Activated CD8-positive, alpha-beta memory T cell treated with anti-CD3 and anti-CD28 coated beads for 1 hour (primary cell): ENCODE results near the gene DLG2.
"Not testable (repeated sequence)": the region's sequence is repeated elsewhere in the genome, so short reads cannot be mapped to it uniquely, and the experiment has no call there.

Source experiments
- DNase-seq, 2 donors: peaks; one replicate each; pipeline ENCODE4 v3.0.0-alpha.2; 2020; ENCODE audit warnings: low read depth in 1 of 2; ENCODE audit errors: extremely low read depth in 1 of 2

DLG2 gene

DNA sequence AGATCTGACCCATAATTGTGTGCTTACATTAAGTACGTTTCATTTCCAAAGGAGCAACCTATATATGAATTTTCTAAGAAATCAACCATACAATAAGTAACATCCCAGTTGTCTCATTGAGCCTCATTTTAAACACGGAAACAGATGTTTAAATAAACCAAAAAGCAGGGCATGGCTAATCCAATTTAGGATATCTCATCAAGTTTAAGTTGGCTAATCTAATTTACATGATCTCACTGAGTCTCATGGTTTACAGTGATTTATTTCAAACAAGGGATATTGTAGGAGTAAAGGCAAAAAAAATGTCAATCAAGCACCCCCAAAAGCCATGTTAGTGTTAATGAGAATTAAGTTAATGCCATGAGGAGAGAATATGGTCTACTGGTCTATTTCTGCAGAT, 1841.2 kb downstream of the DLG2 start:
- no peak for DNase-seq

DNA sequence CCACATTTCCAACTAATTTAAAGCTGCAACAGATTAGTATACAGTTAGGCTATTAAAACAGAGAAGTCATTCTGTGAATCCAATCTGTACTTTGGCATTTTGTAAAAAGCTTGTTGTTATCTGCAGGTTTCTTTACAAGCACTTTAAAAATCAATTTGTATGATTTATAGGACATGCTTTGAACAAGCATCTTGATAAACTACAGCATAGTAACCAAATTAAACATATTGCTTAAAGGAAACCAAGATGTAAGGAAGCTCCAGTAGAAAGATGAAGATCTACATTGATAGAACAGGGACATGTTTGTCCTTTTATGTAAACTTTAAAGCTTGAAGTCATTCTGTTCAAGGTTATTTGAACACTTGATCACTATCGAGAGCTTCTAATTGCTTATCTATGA, 1842.7 kb downstream of the DLG2 start:
- no peak for DNase-seq

DNA sequence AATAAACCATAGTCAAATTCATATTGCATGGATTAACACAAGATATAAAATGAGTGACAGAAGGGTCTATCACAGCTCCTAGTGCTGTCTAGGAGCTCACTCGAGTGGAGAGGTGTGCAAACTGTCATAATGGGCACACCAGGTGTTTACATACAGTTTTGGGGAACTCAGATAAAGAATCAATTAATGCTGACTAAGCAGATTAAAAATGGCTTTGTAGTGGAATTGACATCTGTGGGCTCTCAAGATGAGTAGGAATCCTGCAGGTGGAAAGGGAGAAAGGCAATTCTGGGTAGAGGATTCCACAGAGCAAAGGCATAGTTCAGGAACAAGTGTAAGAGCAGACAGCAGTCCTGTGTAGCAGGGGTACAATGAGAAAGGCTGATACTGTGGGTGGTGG, 1844.8 kb downstream of the DLG2 start:
- DNase-seq: no peak

DNA sequence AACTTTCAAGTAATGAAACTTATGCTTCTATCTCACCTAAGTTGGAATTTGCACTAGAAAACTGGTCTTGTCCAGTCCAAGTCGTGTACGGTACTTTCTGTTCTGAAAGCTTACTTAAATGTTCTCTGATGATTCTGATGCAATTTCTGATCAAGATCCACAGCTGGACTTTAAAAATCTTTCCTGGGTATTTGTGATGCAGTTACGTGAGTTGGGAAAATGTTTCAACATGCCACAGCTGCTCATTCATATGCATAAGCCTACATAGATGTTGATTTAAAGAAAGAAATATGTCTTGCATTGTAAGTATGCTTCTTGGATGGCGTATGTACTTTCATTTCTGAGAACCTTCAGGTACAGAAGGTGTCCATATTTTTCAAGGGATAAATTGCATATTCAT, 1847.3 kb downstream of the DLG2 start:
- no peak for DNase-seq

DNA sequence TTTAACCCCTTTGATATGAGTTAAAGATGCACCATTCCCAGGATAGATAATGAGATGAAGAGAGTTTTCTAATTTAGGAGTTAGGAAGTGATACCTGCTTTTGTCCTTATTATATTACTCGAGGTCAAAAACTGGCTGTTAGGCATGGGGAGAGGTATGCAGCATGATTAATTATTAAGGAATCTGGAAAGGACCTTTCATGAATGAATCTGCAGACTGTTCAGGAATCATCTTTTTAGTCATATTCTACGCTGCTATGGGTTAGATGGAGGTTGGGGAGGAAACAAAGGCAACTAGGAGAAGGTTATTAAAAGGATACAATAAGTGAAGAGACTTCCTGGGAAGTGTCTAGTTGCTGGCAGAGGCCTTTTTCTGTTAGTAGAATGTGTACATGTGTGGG, 1848.5 kb downstream of the DLG2 start:
- DNase-seq: no peak

DNA sequence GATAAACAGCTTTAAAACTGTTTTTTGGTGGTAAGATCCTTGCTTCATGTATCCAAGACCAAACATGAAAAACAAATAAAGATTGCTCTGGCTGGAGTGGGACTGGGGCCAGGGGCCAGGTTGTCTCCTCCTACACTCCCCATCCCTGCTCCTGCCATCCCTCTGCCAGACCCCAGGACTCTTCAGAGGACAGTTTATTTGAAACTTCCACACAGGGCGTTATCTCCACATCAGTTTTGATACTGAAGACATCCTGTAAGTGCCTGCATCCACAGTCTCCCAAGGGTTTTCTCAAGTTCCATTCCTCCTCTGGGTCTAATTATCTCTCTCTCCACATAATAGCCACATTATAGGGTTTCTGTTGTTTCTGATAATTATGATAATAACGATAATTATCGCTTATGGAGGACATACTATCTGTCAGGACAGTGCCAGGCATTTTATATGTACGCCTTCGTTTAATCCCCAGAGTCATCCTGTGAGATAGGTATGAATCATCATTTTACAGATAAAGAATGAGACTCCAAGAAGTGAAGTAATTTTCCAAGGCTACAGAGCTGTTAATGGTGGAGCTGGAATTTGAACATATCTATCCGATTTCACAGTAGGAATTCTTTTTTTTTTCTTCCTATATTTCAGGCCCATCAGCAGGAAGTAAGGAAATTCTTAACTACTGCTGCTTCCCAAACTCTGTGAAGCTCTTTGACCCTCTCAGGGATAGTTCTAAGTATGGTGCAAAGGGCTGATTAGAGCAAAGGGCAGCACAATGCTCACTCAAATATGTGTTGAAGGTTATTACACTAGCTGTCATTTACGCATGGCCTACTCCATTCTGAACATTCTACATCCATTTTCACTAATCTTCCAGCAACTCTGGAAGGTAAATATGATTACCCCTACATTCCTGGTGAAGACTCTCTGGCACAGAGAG, 1852.9 kb downstream of the DLG2 start:
- no peak for DNase-seq

DNA sequence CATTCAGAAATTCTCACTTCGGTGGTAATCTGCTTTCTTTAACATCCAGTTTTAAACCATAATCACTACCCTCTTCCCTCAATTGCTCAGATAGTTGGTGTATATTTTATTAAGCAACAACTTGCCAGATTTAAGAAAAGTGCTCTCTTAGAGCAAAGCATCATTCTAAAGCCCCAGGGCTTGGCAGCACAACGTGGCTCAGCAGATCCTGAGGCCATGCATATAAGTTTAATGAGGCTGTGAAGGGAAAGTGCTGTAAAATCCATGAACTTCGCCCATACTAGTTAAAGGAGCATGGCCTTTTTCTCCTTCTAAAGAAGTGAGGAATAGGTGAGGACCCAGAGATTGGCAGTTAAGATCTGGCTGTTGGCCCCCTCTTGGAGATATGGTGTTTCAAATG, 1858.7 kb downstream of the DLG2 start:
- DNase-seq: no peak

DNA sequence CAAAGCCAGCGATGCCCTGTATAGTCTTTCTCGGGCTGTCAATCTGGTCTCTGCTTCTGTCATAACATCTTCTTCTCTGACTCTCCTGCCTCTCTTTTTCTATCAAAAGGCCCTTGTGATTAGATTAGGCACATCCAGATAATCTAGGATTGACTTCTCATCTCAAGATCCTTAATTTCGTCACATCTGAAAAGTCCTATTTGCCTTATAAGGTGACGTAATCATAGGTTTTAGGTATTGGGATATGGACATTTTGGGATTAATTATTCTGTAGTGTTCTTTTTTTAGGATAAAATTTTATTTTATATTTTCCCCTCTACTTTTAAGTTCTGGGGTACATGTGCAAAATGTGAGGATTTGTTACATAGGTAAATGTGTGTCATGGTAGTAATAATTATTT, 1860.2 kb downstream of the DLG2 start:
- no peak for DNase-seq

DNA sequence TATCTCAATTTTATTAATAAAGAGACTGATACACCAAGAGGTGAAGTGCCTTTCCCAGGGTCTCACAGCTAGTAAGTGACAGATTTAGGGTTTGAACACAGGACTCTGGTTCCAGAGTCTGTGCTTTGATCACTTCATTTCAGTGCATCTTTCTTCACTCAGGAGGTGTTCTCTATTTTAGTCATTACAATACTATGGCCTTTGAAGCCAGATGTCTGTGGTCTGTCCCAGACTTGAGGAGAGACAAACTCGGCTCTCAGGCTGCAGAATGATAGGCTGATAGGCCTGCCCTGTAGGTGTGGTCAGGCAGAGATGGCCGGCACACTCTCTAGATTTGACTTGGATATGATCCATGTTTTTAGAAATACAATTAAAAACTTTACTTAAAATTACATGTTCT, 1862.5 kb downstream of the DLG2 start:
- DNase-seq: no peak

DNA sequence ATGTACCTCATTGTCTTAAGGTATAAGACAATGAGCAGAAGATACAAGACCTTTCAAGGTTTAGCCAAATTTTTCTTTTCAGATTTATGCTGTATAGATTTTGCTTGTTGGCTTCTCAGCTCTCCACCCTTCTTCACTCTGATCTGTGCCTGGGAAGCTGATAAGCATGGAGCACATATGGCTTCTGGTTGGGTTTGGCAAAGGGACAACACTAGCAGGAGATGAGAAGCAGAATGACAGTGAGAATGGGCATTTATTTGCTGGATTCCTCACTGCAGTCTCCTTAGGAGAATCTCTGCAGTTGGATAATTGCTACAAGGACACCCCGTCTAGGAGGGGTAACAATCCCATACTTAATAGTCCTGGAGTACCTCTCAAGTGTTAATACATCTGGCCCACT, 1866.2 kb downstream of the DLG2 start:
- DNase-seq: no peak

DNA sequence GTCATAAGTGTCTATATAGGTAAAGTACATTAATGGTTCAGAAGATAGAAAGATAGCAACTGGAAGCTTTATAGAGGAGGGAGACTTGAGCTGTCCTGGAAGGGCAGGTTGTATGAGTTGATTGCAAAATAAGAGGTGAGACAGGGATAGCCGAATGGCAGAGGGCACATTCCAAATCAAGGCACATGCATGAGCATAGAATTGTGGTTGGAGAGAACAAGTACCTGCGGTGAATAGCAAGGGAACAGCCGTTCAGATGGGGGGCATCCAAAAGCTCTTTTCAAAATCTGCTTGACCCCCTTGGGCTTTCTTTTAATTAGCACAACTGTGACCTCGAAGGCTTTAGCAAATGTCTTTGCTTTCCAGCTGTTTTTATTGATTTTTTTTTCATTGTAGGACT, 1868.0 kb downstream of the DLG2 start:
- no peak for DNase-seq

DNA sequence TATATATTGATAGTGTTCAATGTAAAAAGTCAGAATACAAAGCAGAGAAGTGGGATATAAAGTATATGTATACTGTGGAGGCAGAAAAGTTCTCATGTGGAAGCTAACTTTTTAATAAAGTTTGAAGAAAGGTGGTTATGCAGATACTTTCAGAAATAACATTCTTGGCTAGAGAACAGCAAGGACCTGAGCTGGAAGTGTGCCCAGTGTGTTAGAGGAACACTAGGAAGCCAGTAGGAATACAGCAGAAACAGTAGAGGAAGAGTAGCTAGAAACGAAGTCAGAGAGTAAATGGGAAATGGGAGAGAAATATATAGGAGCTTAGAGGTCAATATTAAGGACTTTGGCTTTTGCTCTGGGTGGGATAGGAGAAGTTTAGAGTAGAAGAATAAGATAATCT, 1876.1 kb downstream of the DLG2 start:
- DNase-seq: no peak

DNA sequence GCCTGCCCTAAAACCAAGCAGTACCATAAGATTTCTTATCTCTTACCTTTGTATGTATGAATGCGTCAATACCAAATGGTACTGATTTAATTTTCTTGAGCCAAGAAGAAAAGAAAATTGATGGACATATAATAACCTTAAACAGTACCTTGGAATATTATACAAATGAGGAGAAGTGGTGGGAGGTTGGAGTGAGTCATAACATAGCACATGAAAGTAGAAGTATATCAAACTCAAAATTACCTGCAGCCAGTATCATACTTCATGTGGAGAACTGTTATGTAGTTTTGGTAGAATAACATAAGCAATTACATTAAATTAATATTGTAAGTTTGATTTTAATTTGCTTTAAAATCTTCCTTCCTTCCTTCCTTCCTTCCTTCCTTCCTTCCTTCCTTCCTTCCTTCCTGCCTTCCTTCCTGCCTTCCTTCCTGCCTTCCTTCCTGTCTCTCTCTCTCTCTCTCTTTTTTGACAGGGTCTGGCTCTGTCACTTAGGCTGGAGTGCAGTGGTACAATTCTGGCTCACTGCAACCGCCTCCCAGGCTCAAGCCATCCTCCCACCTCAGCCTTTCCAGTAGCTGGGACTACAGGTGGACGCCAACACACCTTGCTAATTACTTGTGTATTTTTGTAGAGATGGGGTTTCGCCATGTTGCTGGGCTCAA, 1880.1 kb downstream of the DLG2 start:
- no peak for DNase-seq

DNA sequence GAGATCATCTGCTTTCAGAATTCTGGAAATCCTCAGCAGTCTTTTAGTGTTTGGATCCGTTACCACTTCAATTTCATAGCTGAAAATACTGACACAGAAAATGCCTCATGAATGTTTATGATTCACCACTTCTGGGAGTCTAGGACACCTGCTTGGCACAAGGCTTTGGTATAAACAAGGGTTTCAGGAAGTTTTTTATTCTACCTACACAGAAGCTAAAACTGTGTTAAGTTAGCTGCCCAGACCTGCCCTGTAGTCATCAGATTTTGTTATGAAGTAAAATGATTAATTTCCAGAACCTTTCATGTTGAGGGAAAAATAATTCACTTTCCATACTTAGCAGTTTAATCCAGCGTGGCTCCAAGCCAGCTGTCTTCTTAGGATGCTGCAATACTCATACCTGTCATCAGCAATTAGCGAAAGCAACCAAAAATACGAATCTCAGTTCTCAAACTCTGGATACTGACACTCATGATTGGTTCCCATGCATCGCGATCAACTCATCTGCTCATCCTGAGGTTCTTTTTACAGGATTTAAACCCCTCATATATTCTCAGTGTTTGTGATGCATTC, 1882.4 kb downstream of the DLG2 start:
- no peak for DNase-seq

DNA sequence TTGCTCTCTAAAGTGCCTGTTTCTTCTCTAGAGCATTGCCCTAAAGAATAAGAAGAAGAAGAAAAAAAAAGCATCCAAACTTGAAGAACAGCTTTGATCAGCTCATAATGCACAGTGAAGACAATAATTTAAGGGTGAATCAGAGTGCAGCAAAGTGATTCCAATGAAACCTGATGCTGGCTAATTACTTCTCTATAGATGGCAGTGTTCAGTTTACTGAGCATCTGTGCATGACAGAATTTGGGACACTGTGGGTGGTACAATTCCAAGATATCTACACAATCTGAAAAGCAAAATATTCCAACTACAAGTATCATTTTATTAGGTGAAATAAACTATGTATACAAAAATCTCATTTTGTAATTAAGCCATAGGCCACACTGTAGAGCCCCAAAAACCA, 1890.5 kb downstream of the DLG2 start:
- no peak for DNase-seq

DNA sequence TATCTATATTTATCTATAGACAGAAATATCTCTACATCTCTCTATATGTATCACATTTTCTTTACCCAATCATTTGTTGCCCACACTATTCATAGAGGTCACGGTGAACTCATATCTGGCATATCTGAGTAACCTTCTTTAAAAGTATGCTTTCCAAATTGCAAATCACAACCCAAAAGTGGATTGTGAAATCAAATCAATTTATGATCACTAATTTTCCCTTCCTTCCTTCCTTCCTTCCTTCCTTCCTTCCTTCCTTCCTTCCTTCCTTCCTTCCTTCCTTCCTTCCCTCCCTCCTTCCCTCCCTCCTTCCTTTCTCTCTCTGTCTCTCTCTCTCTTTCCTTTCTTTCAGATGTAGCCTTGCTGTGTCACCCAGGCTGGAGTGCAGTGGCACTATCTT, 1893.0 kb downstream of the DLG2 start:
- DNase-seq: no peak

DNA sequence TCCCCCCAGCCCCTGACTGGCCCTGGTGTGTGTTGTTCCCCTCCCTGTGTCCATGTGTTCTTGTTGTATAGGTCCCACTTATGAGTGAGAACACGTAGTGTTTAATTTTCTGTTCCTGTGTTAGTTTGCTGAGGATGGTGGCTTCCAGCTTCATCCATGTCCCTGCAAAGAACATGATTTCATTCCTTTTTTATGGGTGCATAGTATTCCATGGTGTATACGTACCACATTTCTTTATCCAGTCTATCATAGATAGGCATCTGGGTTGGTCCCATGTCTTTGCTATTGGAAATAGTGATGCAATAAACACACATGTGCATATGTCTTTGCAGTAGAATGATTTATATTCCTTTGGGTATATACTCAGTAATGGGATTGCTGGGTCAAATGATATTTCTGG, 1895.9 kb downstream of the DLG2 start:
- DNase-seq: not testable (repeated sequence)

DNA sequence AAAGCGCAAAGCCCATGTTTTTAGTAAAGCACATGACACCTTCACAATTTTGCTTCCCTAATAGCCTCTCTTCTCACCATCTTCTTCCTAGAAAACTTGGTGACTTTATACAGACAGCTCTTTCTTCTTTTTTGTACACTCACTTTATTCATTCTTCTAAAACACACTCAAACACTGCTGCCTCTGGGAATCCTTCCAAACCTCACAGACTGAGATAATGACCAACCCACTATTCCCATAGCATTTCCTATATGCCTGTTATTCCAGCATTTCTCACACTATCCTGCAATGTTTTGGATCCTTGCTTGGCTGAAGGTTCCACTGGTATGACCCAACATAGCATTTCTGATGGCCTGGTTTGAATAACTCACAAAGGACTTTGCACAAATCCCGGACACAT, 1898.9 kb downstream of the DLG2 start:
- DNase-seq: no peak

DNA sequence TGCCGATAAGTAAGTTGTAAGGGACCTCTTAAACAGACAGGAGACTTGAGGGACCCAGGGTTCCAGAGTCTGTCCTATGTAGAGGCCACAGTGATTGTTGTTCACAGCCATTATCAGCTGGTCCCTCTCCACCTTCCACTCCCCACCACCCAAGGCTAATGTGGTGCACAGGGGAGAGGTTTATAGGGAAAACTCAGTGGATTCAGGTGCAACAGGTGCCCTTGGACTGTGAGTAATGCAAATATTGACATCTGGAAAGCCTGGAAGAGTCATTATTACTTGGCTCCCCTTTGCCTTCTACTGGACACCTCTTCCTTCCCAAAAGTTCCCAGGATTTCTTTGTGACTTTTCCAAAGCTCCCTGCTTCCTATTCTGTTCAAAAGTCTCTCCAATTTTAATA, 1899.9 kb downstream of the DLG2 start:
- DNase-seq: no peak

DNA sequence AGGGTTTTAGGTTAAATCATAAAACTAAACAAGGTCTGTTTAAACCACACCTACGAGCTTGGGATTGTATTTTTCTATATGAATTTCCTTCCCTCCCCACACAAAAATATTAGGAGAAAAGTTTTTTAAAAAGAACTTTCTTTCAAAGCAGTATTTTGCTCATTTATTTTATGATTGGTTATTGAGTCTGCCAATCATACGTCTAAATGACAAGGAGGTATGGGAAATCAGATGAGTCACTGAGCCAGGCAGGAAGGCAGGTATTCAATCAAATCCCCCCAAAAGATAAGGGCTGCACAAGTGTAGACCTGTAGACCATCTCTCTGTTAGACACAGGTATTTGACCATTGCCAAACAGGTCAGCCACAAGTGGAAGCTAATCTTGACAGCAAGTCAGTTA, 1900.8 kb downstream of the DLG2 start:
- no peak for DNase-seq

DNA sequence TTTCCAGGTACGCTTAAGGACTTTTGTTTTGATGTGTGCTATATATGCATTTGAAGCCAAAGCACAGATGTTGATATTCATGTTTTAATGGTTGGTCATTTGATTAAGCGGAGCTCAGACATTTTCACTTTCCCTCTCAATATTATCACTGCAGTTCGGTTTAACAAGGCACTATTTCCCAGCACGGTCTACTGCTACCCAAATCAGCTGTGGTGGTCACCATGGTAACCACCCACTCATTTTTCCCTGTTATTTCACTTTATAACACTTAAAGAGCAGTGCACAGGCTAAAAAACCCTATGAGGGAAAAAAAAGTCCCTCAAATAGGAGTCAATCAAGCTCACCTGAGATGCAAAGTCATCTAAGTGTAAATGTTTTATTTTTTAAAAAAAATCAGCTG, 1901.4 kb downstream of the DLG2 start:
- DNase-seq: no peak

DNA sequence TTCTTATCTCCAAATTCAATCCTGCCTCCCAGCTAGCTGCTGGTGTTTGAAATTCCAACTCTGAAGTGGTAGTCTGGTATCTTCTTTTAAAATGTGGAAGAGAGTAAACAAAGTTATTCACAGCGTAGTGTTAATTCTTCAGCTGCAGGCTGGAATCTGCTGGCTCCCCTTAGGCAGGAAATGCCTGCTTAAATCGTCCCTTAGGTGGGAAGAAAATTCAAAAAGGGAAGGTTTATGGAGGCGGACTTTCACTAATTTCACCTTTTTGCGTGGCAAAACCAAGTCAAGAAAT, 1901.9 kb downstream of the DLG2 start:
- DNase-seq: no peak
